ENCODE data around the gene RBM33. TPM values are rescaled to one million over a fixed set of nuclear protein-coding genes. Genes with fewer than 3 reads are reported as not detected.

The RBM33 gene
- polyA plus RNA-seq, 1 donor (not counting 4 experiments of a cell fraction or from before 2014, with no cell fraction given), result 8.9 TPM

DNA sequence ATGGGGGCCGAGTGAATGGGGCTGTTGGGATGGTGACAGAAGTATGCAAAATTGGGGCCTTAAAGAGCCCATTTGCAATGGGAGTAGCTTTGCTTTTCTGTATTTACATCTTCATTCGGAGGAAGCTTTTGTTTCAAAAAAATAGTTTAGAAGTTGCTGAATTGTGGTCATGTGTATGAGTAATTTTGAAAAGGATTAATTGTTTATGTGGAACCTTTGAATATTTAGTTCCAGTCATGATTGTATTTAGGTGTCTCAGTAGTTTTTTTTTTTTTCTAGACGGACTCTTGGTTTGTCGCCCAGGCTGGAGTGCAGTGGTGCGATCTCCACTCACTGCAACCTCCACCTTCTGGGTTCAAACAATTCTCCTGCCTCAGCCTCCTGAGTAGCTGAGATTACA lies 37.2 kb downstream of the RBM33 start:
- H3K9ac ChIP-seq (ENCODE audit: control insufficient read depth, extremely low read depth, insufficient read depth, low read length), result no peak overlapping the region
- no peak overlapping the region for H3K4me2 ChIP-seq (ENCODE audit: control insufficient read depth, extremely low read depth, insufficient read depth, low read depth, low read length)
- H3K79me2 ChIP-seq (ENCODE audit: control insufficient read depth, insufficient read depth, low read length), result peaks cover 63% of the 10 kb centered on the region
- no peaks in the 10 kb centered on the region for H4K20me1 ChIP-seq (ENCODE audit: control insufficient read depth, extremely low read depth, insufficient read depth, low read length)
- FAIRE-seq (no peak), DNase-seq (ENCODE audit: low read depth, low spot score) (no peak)
- dilution Hi-C loops (cut with MboI; ENCODE audit: extremely low pct_ligation_motif_present, low sequenced_read_pairs), result no loop called here
- peaks cover 4% of the 10 kb centered on the region for H3K4me1 ChIP-seq (ENCODE audit: control insufficient read depth, extremely low read depth, insufficient read depth, low read length)
- H3K36me3 ChIP-seq (ENCODE audit: control insufficient read depth in 2 of 2, extremely low read depth in 1 of 2, insufficient read depth in 2 of 2, low read length in 2 of 2), result peaks cover 6 to 12% of the 10 kb centered on the region in 2 experiments
- H3K27ac ChIP-seq (ENCODE audit: control insufficient read depth, insufficient read depth, low read length), result no peak overlapping the region
- H3K27me3 ChIP-seq (ENCODE audit: control insufficient read depth, extremely low read depth, insufficient read depth, low read length), result no peaks in the 10 kb centered on the region
- H2AFZ ChIP-seq (ENCODE audit: control insufficient read depth, low read length), result no peak overlapping the region
- TF ChIP-seq, protein P1, sequence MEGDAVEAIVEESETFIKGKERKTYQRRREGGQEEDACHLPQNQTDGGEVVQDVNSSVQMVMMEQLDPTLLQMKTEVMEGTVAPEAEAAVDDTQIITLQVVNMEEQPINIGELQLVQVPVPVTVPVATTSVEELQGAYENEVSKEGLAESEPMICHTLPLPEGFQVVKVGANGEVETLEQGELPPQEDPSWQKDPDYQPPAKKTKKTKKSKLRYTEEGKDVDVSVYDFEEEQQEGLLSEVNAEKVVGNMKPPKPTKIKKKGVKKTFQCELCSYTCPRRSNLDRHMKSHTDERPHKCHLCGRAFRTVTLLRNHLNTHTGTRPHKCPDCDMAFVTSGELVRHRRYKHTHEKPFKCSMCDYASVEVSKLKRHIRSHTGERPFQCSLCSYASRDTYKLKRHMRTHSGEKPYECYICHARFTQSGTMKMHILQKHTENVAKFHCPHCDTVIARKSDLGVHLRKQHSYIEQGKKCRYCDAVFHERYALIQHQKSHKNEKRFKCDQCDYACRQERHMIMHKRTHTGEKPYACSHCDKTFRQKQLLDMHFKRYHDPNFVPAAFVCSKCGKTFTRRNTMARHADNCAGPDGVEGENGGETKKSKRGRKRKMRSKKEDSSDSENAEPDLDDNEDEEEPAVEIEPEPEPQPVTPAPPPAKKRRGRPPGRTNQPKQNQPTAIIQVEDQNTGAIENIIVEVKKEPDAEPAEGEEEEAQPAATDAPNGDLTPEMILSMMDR (optimal IDR thresholded peaks at IDR 0.05 in 1 of 3, IDR thresholded peaks at IDR 0.05 in 1 of 3, conservative IDR thresholded peaks at IDR 0.05 in 1 of 3; ENCODE audit: extremely low read depth in 1 of 3, insufficient read depth in 2 of 3, low read length in 3 of 3), result no peak
- no peak for TF ChIP-seq EZH2 (IDR thresholded peaks at IDR 0.05; ENCODE audit: low read length)
- H3K9me1 ChIP-seq (ENCODE audit: control insufficient read depth, extremely low read depth, insufficient read depth, low read length), result peaks cover 2% of the 10 kb centered on the region
- no peaks in the 10 kb centered on the region for H3K9me3 ChIP-seq (ENCODE audit: control insufficient read depth, low read depth, low read length)
- no peak overlapping the region for H3K4me3 ChIP-seq (ENCODE audit: control insufficient read depth in 2 of 3, extremely low read depth in 1 of 3, insufficient read depth in 2 of 3, low read depth in 1 of 3, low read length in 3 of 3)

DNA sequence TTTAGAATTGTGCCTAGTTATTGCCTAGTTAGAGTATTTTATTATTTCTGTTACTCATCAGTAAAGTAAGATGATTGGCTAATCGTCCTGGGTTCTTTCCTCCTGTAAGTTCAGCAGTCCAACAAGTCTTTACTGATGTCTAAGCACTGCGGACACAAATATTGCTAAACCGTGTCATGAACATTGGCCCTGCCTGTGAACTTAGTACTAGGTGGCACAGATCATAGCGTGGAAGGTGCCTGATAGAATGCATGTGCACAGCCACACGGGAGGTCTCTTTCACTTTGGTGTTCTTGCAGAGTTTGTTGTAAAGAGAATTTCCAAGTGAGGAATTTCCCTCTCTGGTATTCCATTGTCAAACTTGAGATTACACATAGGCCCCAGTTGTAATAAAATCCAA lies 38.0 kb downstream of the RBM33 start:
- no peaks in the 10 kb centered on the region for H4K20me1 ChIP-seq (ENCODE audit: control insufficient read depth, extremely low read depth, insufficient read depth, low read length)
- no peaks in the 10 kb centered on the region for H3K27me3 ChIP-seq (ENCODE audit: control insufficient read depth, extremely low read depth, insufficient read depth, low read length)
- no peaks in the 10 kb centered on the region for H3K4me1 ChIP-seq (ENCODE audit: control insufficient read depth, extremely low read depth, insufficient read depth, low read length)
- no peak overlapping the region for H3K9ac ChIP-seq (ENCODE audit: control insufficient read depth, extremely low read depth, insufficient read depth, low read length)
- H3K27ac ChIP-seq (ENCODE audit: control insufficient read depth, insufficient read depth, low read length), result no peak overlapping the region
- H3K4me2 ChIP-seq (ENCODE audit: control insufficient read depth, extremely low read depth, insufficient read depth, low read depth, low read length), result no peak overlapping the region
- H3K9me1 ChIP-seq (ENCODE audit: control insufficient read depth, extremely low read depth, insufficient read depth, low read length), result no peaks in the 10 kb centered on the region
- no peak overlapping the region for H3K4me3 ChIP-seq (ENCODE audit: control insufficient read depth in 2 of 3, extremely low read depth in 1 of 3, insufficient read depth in 2 of 3, low read depth in 1 of 3, low read length in 3 of 3)
- DNase-seq (ENCODE audit: low read depth, low spot score) (no peak), FAIRE-seq (no peak)
- H2AFZ ChIP-seq (ENCODE audit: control insufficient read depth, low read length), result no peak overlapping the region
- peaks cover 6 to 12% of the 10 kb centered on the region in 2 experiments for H3K36me3 ChIP-seq (ENCODE audit: control insufficient read depth in 2 of 2, extremely low read depth in 1 of 2, insufficient read depth in 2 of 2, low read length in 2 of 2)
- H3K79me2 ChIP-seq (ENCODE audit: control insufficient read depth, insufficient read depth, low read length), result peaks cover 59% of the 10 kb centered on the region
- dilution Hi-C loops (cut with MboI; ENCODE audit: extremely low pct_ligation_motif_present, low sequenced_read_pairs), result no loop called here
- H3K9me3 ChIP-seq (ENCODE audit: control insufficient read depth, low read depth, low read length), result no peaks in the 10 kb centered on the region
- TF ChIP-seq, protein P1 (optimal IDR thresholded peaks at IDR 0.05 in 1 of 3, IDR thresholded peaks at IDR 0.05 in 1 of 3, conservative IDR thresholded peaks at IDR 0.05 in 1 of 3; ENCODE audit: extremely low read depth in 1 of 3, insufficient read depth in 2 of 3, low read length in 3 of 3), result no peak
- TF ChIP-seq EZH2 (IDR thresholded peaks at IDR 0.05; ENCODE audit: low read length), result no peak
